Mammary epithelial cell (primary cell): ENCODE data around the gene BIN1.

Source experiments
- EZH2 ChIP-seq: IDR thresholded peaks from 2 replicates; pipeline ENCODE4 v1.6.1; 2012; ENCODE audit warnings: low read length, inconsistent platforms, borderline replicate concordance
- TF ChIP-seq, protein P1 (sequence below), 2 donors: IDR thresholded peaks in 1 of 2; conservative IDR thresholded peaks in 1 of 2; 2 replicates each; pipeline ENCODE4 v1.5.1; 2011 to 2012; ENCODE audit warnings: inconsistent platforms in 2 of 2, low read length in 2 of 2, mild to moderate bottlenecking in 2 of 2, control low read depth in 1 of 2, low read depth in 1 of 2; ENCODE audit not compliant: insufficient read depth in 1 of 2; ENCODE audit errors: extremely low read depth in 1 of 2

DNA sequence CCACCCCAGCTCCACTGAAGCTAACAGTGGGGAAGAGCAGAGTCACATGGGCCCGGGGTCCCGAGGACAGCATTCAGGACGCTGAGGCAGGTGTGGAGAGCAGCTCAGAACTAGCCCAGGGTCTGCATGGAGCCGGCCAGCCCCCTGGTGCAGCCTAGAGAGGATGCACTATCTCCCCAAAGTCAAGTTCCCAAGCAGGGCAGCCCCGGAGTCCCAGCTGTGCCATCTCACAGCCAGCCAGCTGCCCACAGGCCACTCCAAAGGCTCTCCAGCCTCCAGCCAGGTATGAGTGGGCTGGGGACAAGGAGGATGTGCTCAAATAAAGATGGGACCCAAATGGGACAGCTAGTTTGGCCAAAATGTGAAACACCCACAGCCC lies 41.0 kb downstream of the BIN1 start:
- TF ChIP-seq, protein P1, sequence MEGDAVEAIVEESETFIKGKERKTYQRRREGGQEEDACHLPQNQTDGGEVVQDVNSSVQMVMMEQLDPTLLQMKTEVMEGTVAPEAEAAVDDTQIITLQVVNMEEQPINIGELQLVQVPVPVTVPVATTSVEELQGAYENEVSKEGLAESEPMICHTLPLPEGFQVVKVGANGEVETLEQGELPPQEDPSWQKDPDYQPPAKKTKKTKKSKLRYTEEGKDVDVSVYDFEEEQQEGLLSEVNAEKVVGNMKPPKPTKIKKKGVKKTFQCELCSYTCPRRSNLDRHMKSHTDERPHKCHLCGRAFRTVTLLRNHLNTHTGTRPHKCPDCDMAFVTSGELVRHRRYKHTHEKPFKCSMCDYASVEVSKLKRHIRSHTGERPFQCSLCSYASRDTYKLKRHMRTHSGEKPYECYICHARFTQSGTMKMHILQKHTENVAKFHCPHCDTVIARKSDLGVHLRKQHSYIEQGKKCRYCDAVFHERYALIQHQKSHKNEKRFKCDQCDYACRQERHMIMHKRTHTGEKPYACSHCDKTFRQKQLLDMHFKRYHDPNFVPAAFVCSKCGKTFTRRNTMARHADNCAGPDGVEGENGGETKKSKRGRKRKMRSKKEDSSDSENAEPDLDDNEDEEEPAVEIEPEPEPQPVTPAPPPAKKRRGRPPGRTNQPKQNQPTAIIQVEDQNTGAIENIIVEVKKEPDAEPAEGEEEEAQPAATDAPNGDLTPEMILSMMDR (conservative IDR thresholded peaks at IDR 0.05 in 1 of 2, IDR thresholded peaks at IDR 0.05 in 1 of 2; ENCODE audit: extremely low read depth in 1 of 2, insufficient read depth in 1 of 2, low read depth in 1 of 2, low read length in 2 of 2), result no peak
- TF ChIP-seq EZH2, result no peak
